Spleen (tissue), 13 donors: ENCODE results near the gene NDUFC1. TPM values are rescaled to one million over a fixed set of nuclear protein-coding genes. Genes with fewer than 3 reads are reported as not detected.

Source experiments
- DNase-seq: peaks from one replicate; pipeline ENCODE4 v3.0.0-alpha.2; 2020
- H3K27ac ChIP-seq, 8 donors: fragments of 200-600 bp; sonication (generic) in 7 of 8; 1 replicate in 4 of 8; 2 replicates in 4 of 8; pipeline versions ENCODE4 v1.5.0 to v1.8.0; 2016 to 2021; ENCODE audit warnings: inconsistent platforms in 4 of 8, mild to moderate bottlenecking in 4 of 8, moderate library complexity in 1 of 8
- H3K27me3 ChIP-seq, 7 donors: fragments of 200-600 bp; sonication (generic) in 6 of 7; replicated peaks in 1 of 7; 1 replicate in 4 of 7; 2 replicates in 3 of 7; pipeline versions ENCODE4 v1.5.0 to v1.8.0; 2016 to 2021; ENCODE audit warnings: inconsistent platforms in 3 of 7, mild to moderate bottlenecking in 1 of 7
- H3K36me3 ChIP-seq, 6 donors: fragments of 200-600 bp; sonication (generic) in 5 of 6; 1 replicate in 4 of 6; 2 replicates in 2 of 6; pipeline versions ENCODE4 v1.5.0 to v1.8.0; 2016 to 2021; ENCODE audit warnings: inconsistent platforms in 2 of 6
- H3K4me1 ChIP-seq, 6 donors: fragments of 200-600 bp; sonication (generic) in 5 of 6; 1 replicate in 3 of 6; 2 replicates in 3 of 6; pipeline versions ENCODE4 v1.5.0 to v1.8.0; 2016 to 2021; ENCODE audit warnings: inconsistent platforms in 3 of 6
- H3K4me3 ChIP-seq, 8 donors: fragments of 200-600 bp; sonication (generic) in 7 of 8; 1 replicate in 4 of 8; 2 replicates in 4 of 8; pipeline versions ENCODE4 v1.5.0 to v1.8.0; 2016 to 2021; ENCODE audit warnings: inconsistent platforms in 4 of 8, mild to moderate bottlenecking in 4 of 8, moderate library complexity in 2 of 8
- H3K9me3 ChIP-seq, 8 donors: fragments of 200-600 bp; sonication (generic) in 7 of 8; 1 replicate in 4 of 8; 2 replicates in 4 of 8; pipeline versions ENCODE4 v1.5.0 to v1.8.0; 2016 to 2021; ENCODE audit warnings: inconsistent platforms in 4 of 8
- CTCF ChIP-seq, 11 experiments: fragments of 200-600 bp in 7 of 11; fragments of 450-650 bp in 4 of 11; sonication (generic) in 4 of 11; IDR thresholded peaks in 8 of 11; conservative IDR thresholded peaks in 3 of 11; 1 replicate in 7 of 11; 2 replicates in 4 of 11; pipeline versions ENCODE4 v1.4.0 to v1.8.0; 2016 to 2021; ENCODE audit warnings: antibody characterized with exemption in 11 of 11, inconsistent platforms in 4 of 11, mild to moderate bottlenecking in 1 of 11
- POLR2A ChIP-seq, 3 donors: fragments of 450-650 bp; IDR thresholded peaks; one replicate each; pipeline ENCODE4 v1.5.1; 2017; ENCODE audit warnings: antibody characterized with exemption in 3 of 3, mild to moderate bottlenecking in 1 of 3
- POLR2AphosphoS5 ChIP-seq, 3 donors: sonication (generic); formaldehyde crosslinking; IDR thresholded peaks; one replicate each; pipeline ENCODE4 v1.5.1; 2017; ENCODE audit warnings: antibody characterized with exemption in 3 of 3
- WGBS, 5 donors: extraction: QIAGEN DNeasy Blood & Tissue Kit in 3 of 5; methylation state at CpG; one replicate each; pipeline versions ENCODE4 v1.1.5 to v1.1.7; 2013 to 2018; 5-methylcytosine and 5-hydroxymethylcytosine counted together
- intact Hi-C: fragments of 100-400 bp; cut with DNase I; formaldehyde crosslinking; loops from one replicate; pipeline ENCODE4 v1.15.0; 2023; ENCODE audit warnings: low total_unique reads
- long read RNA-seq, 2 donors: transcript quantifications; one replicate each; lab custom pipeline, GENCODE V29; 2026
- polyA plus RNA-seq, 3 donors: library from polyadenylated mRNA; stranded (reverse); fragments of 200-250 nt; gene quantifications; one replicate each; pipeline ENCODE4 v1.2.1, GENCODE V29; 2013
- total RNA-seq, 7 donors: library from RNA; depleted of rRNA in 3 of 7; stranded (reverse); fragments of >200 nt in 3 of 7; fragmentation: NEBNext Ultra II Directional in 4 of 7; extraction: Animal tissue kit (Norgen Biotek cat#: 25700) in 4 of 7; gene quantifications; one replicate each; pipeline versions ENCODE4 v1.1.0 to v1.2.1, GENCODE V29; 2016 to 2021
- donor health status: healthy with polysubstance abuse.
- donor health status: DM: no; HTN: no; CAD: no; lungs with moderate emphysema.
- donor health status: DM: no; HTN: no; CAD: no.
- donor health status: Bipolar disorder and iron deficiency.
- donor health status: healthy.
- donor health status: DM: no; HTN: no; CAD: no.
- donor health status: DM: yes; HTN: yes; CAD: no.

NDUFC1 gene
- total RNA-seq = 10 to 100 TPM; 27.8 to 47.2 (median 34.9) TPM
- polyA plus RNA-seq = 10 to 100 TPM; 70.9 to 92.8 (median 87.4) TPM
- long read RNA-seq, donor 1, partial matches to known transcripts = 76 of 79 reads
- long read RNA-seq, donor 1, other reads (novel, unspliced or antisense) = 0 of 79 reads
- long read RNA-seq, donor 2, partial matches to known transcripts = 83 of 85 reads
- long read RNA-seq, donor 2, other reads (novel, unspliced or antisense) = 0 of 85 reads

GRCh38 chr4:139301821-139302611 lies at the start of gene NDUFC1:
NDUFC1 (minus strand) TSS chr4:139302477; CDS start chr4:139295798, 6,679 bp downstream.
- Histone ChIP-seq H3K4me1 (peaks cover 26 to 82% (median 49%) of the 10 kb centered on the region in 6 donors), H3K27ac (peak within 1 kb of the TSS; percentile 90 to 96 (median 94)), H3K36me3 (peaks cover 0 to 20% (median 0%) of the 10 kb centered on the region in 6 donors), H3K27me3 (no peaks in the 10 kb centered on the region), H3K9me3 (peaks cover 0 to 5% (median 0%) of the 10 kb centered on the region in 8 donors), H3K4me3 (peak within 1 kb of the TSS; percentile 70 to 100 (median 94))
- intact Hi-C loops = no loop called here
- TF ChIP-seq POLR2AphosphoS5 (IDR thresholded peaks at IDR 0.05) (peak in 1 of 3 donors; percentile 62), POLR2A (IDR thresholded peaks at IDR 0.05) (no peak), CTCF (IDR thresholded peaks at IDR 0.05 in 8 of 11, conservative IDR thresholded peaks at IDR 0.05 in 3 of 11) (peak in 7 of 11 experiments; percentile 11 to 51 (median 32))
- WGBS, 5 donors = 0 to 1% (median 0%) methylated on average over 38 to 46 of the region's 46 CpGs
- DNase-seq = peak; percentile 91

GRCh38 chr4:139337612-139338011 lies 35.3 kb upstream of the NDUFC1 start:
- Histone ChIP-seq H3K4me1 (peaks cover 0 to 38% (median 3%) of the 10 kb centered on the region in 6 donors), H3K4me3 (no peak overlapping the region), H3K27me3 (no peaks in the 10 kb centered on the region), H3K27ac (no peak overlapping the region), H3K36me3 (peaks cover 0 to 67% (median 21%) of the 10 kb centered on the region in 6 donors), H3K9me3 (no peaks in the 10 kb centered on the region)
- TF ChIP-seq CTCF (IDR thresholded peaks at IDR 0.05 in 8 of 11, conservative IDR thresholded peaks at IDR 0.05 in 3 of 11) (no peak), POLR2AphosphoS5 (IDR thresholded peaks at IDR 0.05) (no peak), POLR2A (IDR thresholded peaks at IDR 0.05) (no peak)
- no peak for DNase-seq
- intact Hi-C loops = no loop called here

- Histone ChIP-seq H3K36me3 (peaks cover 0 to 48% (median 5%) of the 10 kb centered on the region in 6 donors), H3K27me3 (no peaks in the 10 kb centered on the region), H3K27ac (no peak overlapping the region), H3K9me3 (no peaks in the 10 kb centered on the region), H3K4me1 (peaks cover 0 to 52% (median 9%) of the 10 kb centered on the region in 6 donors), H3K4me3 (no peak overlapping the region)
- intact Hi-C loops = no loop called here
- TF ChIP-seq POLR2A (IDR thresholded peaks at IDR 0.05) = no peak
- no peak for TF ChIP-seq CTCF (IDR thresholded peaks at IDR 0.05 in 8 of 11, conservative IDR thresholded peaks at IDR 0.05 in 3 of 11)
- TF ChIP-seq POLR2AphosphoS5 (IDR thresholded peaks at IDR 0.05) = no peak
- no peak for DNase-seq
- WGBS, 5 donors = 84 to 93% (median 89%) methylated on average over 2 of the region's 2 CpGs
Measured at GRCh38 chr4:139333046-139333445, 30.8 kb upstream of the NDUFC1 start.

GRCh38 chr4:139331185-139331584 lies 28.9 kb upstream of the NDUFC1 start:
- no peak overlapping the region for H3K27ac ChIP-seq
- H3K9me3 ChIP-seq = no peaks in the 10 kb centered on the region
- no peak overlapping the region for H3K4me3 ChIP-seq
- H3K4me1 ChIP-seq = peaks cover 0 to 41% (median 8%) of the 10 kb centered on the region in 6 donors
- TF ChIP-seq POLR2AphosphoS5 (IDR thresholded peaks at IDR 0.05) (no peak), POLR2A (IDR thresholded peaks at IDR 0.05) (no peak), CTCF (IDR thresholded peaks at IDR 0.05 in 8 of 11, conservative IDR thresholded peaks at IDR 0.05 in 3 of 11) (no peak)
- 91 to 100% (median 96%) methylated on average over 1 of the region's 1 CpG for WGBS, 5 donors
- H3K27me3 ChIP-seq = no peaks in the 10 kb centered on the region
- H3K36me3 ChIP-seq = peaks cover 0 to 49% (median 5%) of the 10 kb centered on the region in 6 donors
- intact Hi-C loops = no loop called here
- DNase-seq = no peak
